ENCODE measurements around the gene CCDC17. TPM values are rescaled to one million over a fixed set of nuclear protein-coding genes. Genes with fewer than 3 reads are reported as not detected.

The CCDC17 gene
- total RNA-seq, 1 donor from 2014 or later = 3.8 TPM

DNA sequence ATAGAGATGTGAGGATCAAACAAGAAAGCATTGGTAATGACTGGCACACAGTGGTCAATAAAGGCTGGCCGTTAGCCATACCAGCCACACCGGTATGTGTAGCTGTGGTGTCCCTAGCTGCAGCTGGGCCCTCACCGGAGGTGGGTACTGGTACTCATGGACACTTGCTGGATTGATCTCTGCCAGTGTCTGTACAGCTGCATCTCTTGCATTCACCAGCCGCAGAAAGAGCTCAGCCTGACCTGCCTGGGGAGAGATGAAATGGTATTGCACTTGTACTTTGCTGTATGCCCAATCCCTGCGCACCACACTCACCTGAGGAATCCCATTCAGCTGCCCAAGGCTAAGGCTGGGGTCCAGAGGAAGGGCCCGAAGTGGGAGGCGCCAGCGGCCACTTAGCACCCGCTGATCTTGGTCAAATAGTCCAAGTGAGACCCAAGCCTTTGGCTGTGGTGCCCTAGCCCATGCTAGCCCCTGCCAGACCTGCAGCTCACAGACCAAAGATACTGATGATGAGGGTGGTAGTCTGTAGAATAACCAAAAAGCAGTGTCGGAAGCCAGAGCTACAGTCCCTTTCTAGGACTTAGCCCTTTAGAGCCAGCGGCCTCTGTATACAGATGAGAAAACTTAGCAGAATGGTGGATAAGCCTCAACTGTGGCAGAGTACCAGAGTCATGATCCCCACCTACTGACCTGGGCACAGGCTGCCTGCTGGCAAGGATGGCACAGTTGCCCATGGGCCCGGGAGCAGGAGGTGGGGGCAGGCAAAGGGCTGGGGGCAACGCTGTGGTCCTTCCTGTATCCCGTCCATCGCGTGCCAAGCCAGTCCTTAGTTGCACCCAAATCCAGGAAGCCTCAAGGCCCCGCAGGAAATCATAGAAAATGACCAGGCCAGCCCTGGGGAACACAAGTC lies 3.0 kb downstream of the CCDC17 start:
- FAIRE-seq = no peak
- Mint-ChIP-seq H3K27me3 (ENCODE audit: low read depth, unreplicated experiment) (no peaks in the 10 kb centered on the region), H3K36me3 (ENCODE audit: low read depth, unreplicated experiment) (peaks cover 28% of the 10 kb centered on the region), H3K27ac (ENCODE audit: unreplicated experiment) (no peak overlapping the region), H3K9me3 (ENCODE audit: unreplicated experiment) (no peaks in the 10 kb centered on the region), H3K4me1 (ENCODE audit: low read depth, unreplicated experiment) (peaks cover 5% of the 10 kb centered on the region), H3K4me3 (ENCODE audit: unreplicated experiment) (no peak overlapping the region)
- H3K79me2 ChIP-seq (ENCODE audit: insufficient read depth, low read length) = no peaks in the 10 kb centered on the region
- no peak for DNase-seq (ENCODE audit: low read depth)
- peaks cover 7% of the 10 kb centered on the region for H4K20me1 ChIP-seq (ENCODE audit: insufficient read depth, low read length)
- no peak overlapping the region for H2AFZ ChIP-seq (ENCODE audit: low read depth, low read length)
- no peaks in the 10 kb centered on the region for H3K27me3 ChIP-seq (ENCODE audit: insufficient read depth, low read length)
- H3K4me3 ChIP-seq (ENCODE audit: insufficient read depth, low read depth, low read length) = no peak overlapping the region
- H3K9ac ChIP-seq (ENCODE audit: low read length) = no peak overlapping the region
- no peak overlapping the region for H3K27ac ChIP-seq (ENCODE audit: low read depth, low read length)
- H3K4me1 ChIP-seq (ENCODE audit: insufficient read depth, low read length) = no peaks in the 10 kb centered on the region
- no peak overlapping the region for H3K4me2 ChIP-seq (ENCODE audit: low read length)
- TF ChIP-seq EZH2 (IDR thresholded peaks at IDR 0.05; ENCODE audit: insufficient read depth, low read length) (no peak), CTCF (IDR thresholded peaks at IDR 0.05; ENCODE audit: insufficient read depth, low read depth, low read length) (no peak)
- no peaks in the 10 kb centered on the region for H3K9me3 ChIP-seq (ENCODE audit: insufficient read depth, low read depth, low read length)
- peaks cover 20% of the 10 kb centered on the region for H3K36me3 ChIP-seq (ENCODE audit: insufficient read depth, low read length)

GRCh38 chr1:45619149-45619921 lies 4.5 kb downstream of the CCDC17 start:
- Histone ChIP-seq H3K27me3 (ENCODE audit: insufficient read depth, low read length) (no peaks in the 10 kb centered on the region), H3K79me2 (ENCODE audit: insufficient read depth, low read length) (no peaks in the 10 kb centered on the region), H3K9me3 (ENCODE audit: insufficient read depth, low read depth, low read length) (no peaks in the 10 kb centered on the region), H2AFZ (ENCODE audit: low read depth, low read length) (no peak overlapping the region), H3K4me3 (ENCODE audit: insufficient read depth, low read depth, low read length) (no peak overlapping the region), H3K27ac (ENCODE audit: low read depth, low read length) (no peak overlapping the region), H3K36me3 (ENCODE audit: insufficient read depth, low read length) (peaks cover 28% of the 10 kb centered on the region), H3K4me1 (ENCODE audit: insufficient read depth, low read length) (no peaks in the 10 kb centered on the region), H3K4me2 (ENCODE audit: low read length) (no peak overlapping the region), H4K20me1 (ENCODE audit: insufficient read depth, low read length) (peaks cover 4% of the 10 kb centered on the region), H3K9ac (ENCODE audit: low read length) (no peak overlapping the region)
- TF ChIP-seq EZH2 (IDR thresholded peaks at IDR 0.05; ENCODE audit: insufficient read depth, low read length) (no peak), CTCF (IDR thresholded peaks at IDR 0.05; ENCODE audit: insufficient read depth, low read depth, low read length) (no peak)
- Mint-ChIP-seq H3K4me1 (ENCODE audit: low read depth, unreplicated experiment) (peaks cover 5% of the 10 kb centered on the region), H3K9me3 (ENCODE audit: unreplicated experiment) (no peaks in the 10 kb centered on the region), H3K27ac (ENCODE audit: unreplicated experiment) (no peak overlapping the region), H3K36me3 (ENCODE audit: low read depth, unreplicated experiment) (peaks cover 27% of the 10 kb centered on the region), H3K4me3 (ENCODE audit: unreplicated experiment) (no peak overlapping the region), H3K27me3 (ENCODE audit: low read depth, unreplicated experiment) (no peaks in the 10 kb centered on the region)
- FAIRE-seq (no peak), DNase-seq (ENCODE audit: low read depth) (no peak)

All from astrocyte (in vitro differentiated cells and primary cell).